Keratinocyte (primary cell): ENCODE data around the gene SIPA1L3. TPM values are rescaled to one million over a fixed set of nuclear protein-coding genes. Genes with fewer than 3 reads are reported as not detected.

Source experiments
- DNase-seq: peaks from one replicate; pipeline ENCODE4 v3.0.0-alpha.2; 2011; ENCODE audit warnings: low read depth, missing footprints, low spot score
- FAIRE-seq: peaks from 2 replicates; lab custom pipeline; 2011; peaks lifted over from hg19 to GRCh38; lab: Jason Lieb, UNC
- H2AFZ ChIP-seq: 2 replicates; pipeline ENCODE4 v1.6.0; 2012; ENCODE audit warnings: low read length, control low read depth, inconsistent platforms; ENCODE audit not compliant: control insufficient read depth
- H3K27ac ChIP-seq: 2 replicates; pipeline ENCODE4 v1.5.1; 2011; ENCODE audit warnings: low read length; ENCODE audit not compliant: control insufficient read depth, insufficient read depth
- H3K27me3 ChIP-seq: 3 replicates; pipeline ENCODE4 v1.6.0; 2011; ENCODE audit warnings: low read length; ENCODE audit not compliant: control insufficient read depth, insufficient read depth; ENCODE audit errors: extremely low read depth
- H3K36me3 ChIP-seq, 2 experiments: 2 replicates in 1 of 2; 3 replicates in 1 of 2; pipeline ENCODE4 v1.5.1; 2011; ENCODE audit warnings: low read length in 2 of 2, mild to moderate bottlenecking in 1 of 2; ENCODE audit not compliant: control insufficient read depth in 2 of 2, insufficient read depth in 2 of 2; ENCODE audit errors: extremely low read depth in 1 of 2
- H3K4me1 ChIP-seq: 3 replicates; pipeline ENCODE4 v1.5.1; 2011; ENCODE audit warnings: low read length; ENCODE audit not compliant: control insufficient read depth, insufficient read depth; ENCODE audit errors: extremely low read depth
- H3K4me2 ChIP-seq: 3 replicates; pipeline ENCODE4 v1.6.0; 2011; ENCODE audit warnings: low read depth, low read length; ENCODE audit not compliant: control insufficient read depth, insufficient read depth; ENCODE audit errors: extremely low read depth
- H3K4me3 ChIP-seq, 3 experiments: fragments of 200-600 bp in 1 of 3; sonication (generic) in 1 of 3; 2 replicates in 2 of 3; 3 replicates in 1 of 3; pipeline ENCODE4 v1.5.1; 2011 to 2016; ENCODE audit warnings: low read length in 3 of 3, mild to moderate bottlenecking in 3 of 3, control low read depth in 2 of 3, inconsistent platforms in 1 of 3, low read depth in 1 of 3, mixed read lengths in 1 of 3, mixed run types in 1 of 3, moderate library complexity in 1 of 3; ENCODE audit not compliant: control insufficient read depth in 2 of 3, insufficient read depth in 2 of 3; ENCODE audit errors: extremely low read depth in 1 of 3
- H3K79me2 ChIP-seq: 2 replicates; pipeline ENCODE4 v1.6.0; 2012; ENCODE audit warnings: low read length; ENCODE audit not compliant: control insufficient read depth, insufficient read depth
- H3K9ac ChIP-seq: 3 replicates; pipeline ENCODE4 v1.6.0; 2011; ENCODE audit warnings: low read length; ENCODE audit not compliant: control insufficient read depth, insufficient read depth; ENCODE audit errors: extremely low read depth
- H3K9me1 ChIP-seq: 3 replicates; pipeline ENCODE4 v1.6.0; 2011; ENCODE audit warnings: low read length; ENCODE audit not compliant: control insufficient read depth, insufficient read depth; ENCODE audit errors: extremely low read depth
- H3K9me3 ChIP-seq: 2 replicates; pipeline ENCODE4 v1.5.1; 2012; ENCODE audit warnings: low read depth, low read length; ENCODE audit not compliant: control insufficient read depth
- H4K20me1 ChIP-seq: 3 replicates; pipeline ENCODE4 v1.6.0; 2011; ENCODE audit warnings: low read length; ENCODE audit not compliant: control insufficient read depth, insufficient read depth; ENCODE audit errors: extremely low read depth
- CTCF ChIP-seq, 3 experiments: IDR thresholded peaks in 1 of 3; conservative IDR thresholded peaks in 1 of 3; optimal IDR thresholded peaks in 1 of 3; 2 replicates in 2 of 3; 3 replicates in 1 of 3; pipeline versions ENCODE3 to v1.5.1; 2011; ENCODE audit warnings: low read length in 3 of 3, mild to moderate bottlenecking in 3 of 3, moderate library complexity in 2 of 3, control low read depth in 1 of 3, inconsistent platforms in 1 of 3; ENCODE audit not compliant: insufficient read depth in 2 of 3; ENCODE audit errors: extremely low read depth in 1 of 3
- EZH2 ChIP-seq: IDR thresholded peaks from one replicate; pipeline ENCODE4 v1.6.1; 2012; ENCODE audit warnings: inconsistent platforms, mild to moderate bottlenecking, low read length, moderate library complexity
- dilution Hi-C: fragments of 300-500 bp; cut with MboI; formaldehyde crosslinking; loops from one replicate; pipeline ENCODE4 v1.7.0; 2020; ENCODE audit warnings: low sequenced_read_pairs; ENCODE audit not compliant: extremely low pct_ligation_motif_present
- polyA plus RNA-seq, 5 experiments: library from polyadenylated mRNA; depleted of rRNA in 3 of 5; stranded (reverse) in 3 of 5; stranded (forward) in 1 of 5; unstranded in 1 of 5; fragments of >200 nt; gene quantifications; 1 replicate in 1 of 5; 2 replicates in 3 of 5; 3 replicates in 1 of 5; pipeline versions ENCODE4 v1.2.1 to v1.2.3, GENCODE V29; 2011 to 2012; ENCODE audit warnings: missing spikeins in 2 of 5, low read depth in 1 of 5, low replicate concordance in 1 of 5

SIPA1L3 gene
- polyA plus RNA-seq, 1 donor (not counting 4 experiments of a cell fraction or from before 2014, with no cell fraction given) = 8.0 TPM

GRCh38 chr19:37931881-37932655, 25.1 kb downstream of the SIPA1L3 start:
- H3K4me2 ChIP-seq = peak overlapping the region; percentile 93
- DNase-seq = peak; percentile 93
- H3K4me3 ChIP-seq = peak overlapping the region; percentile 17 to 63 (median 47)

GRCh38 chr19:37932985-37933936, 26.3 kb downstream of the SIPA1L3 start:
- Histone ChIP-seq H3K27me3 (no peaks in the 10 kb centered on the region), H2AFZ (no peak overlapping the region), H3K4me1 (peaks cover 36% of the 10 kb centered on the region), H4K20me1 (no peaks in the 10 kb centered on the region), H3K36me3 (peaks cover 0 to 3% of the 10 kb centered on the region in 2 experiments), H3K9ac (peak overlapping the region; percentile 73), H3K27ac (peak overlapping the region; percentile 84), H3K9me1 (no peaks in the 10 kb centered on the region), H3K4me2 (peak overlapping the region; percentile 93), H3K79me2 (peaks cover 21% of the 10 kb centered on the region), H3K9me3 (no peaks in the 10 kb centered on the region), H3K4me3 (peak overlapping the region; percentile 17 to 63 (median 47))
- TF ChIP-seq EZH2 = no peak
- no peak for TF ChIP-seq CTCF (optimal IDR thresholded peaks at IDR 0.05 in 1 of 3, IDR thresholded peaks at IDR 0.05 in 1 of 3, conservative IDR thresholded peaks at IDR 0.05 in 1 of 3; ENCODE audit: extremely low read depth in 1 of 3, insufficient read depth in 2 of 3, low read length in 3 of 3)
- dilution Hi-C loops = no loop called here
- DNase-seq = no peak
- FAIRE-seq = peak; percentile 90

More at GRCh38 chr19:37931881-37932655, 25.1 kb downstream of the SIPA1L3 start:
- Histone ChIP-seq H4K20me1 (no peaks in the 10 kb centered on the region), H3K9me1 (no peaks in the 10 kb centered on the region), H3K79me2 (peaks cover 23% of the 10 kb centered on the region), H3K4me1 (peaks cover 36% of the 10 kb centered on the region), H3K9ac (peak overlapping the region; percentile 73), H3K9me3 (no peaks in the 10 kb centered on the region), H3K36me3 (peaks cover 0 to 3% of the 10 kb centered on the region in 2 experiments), H3K27me3 (no peaks in the 10 kb centered on the region), H2AFZ (peak overlapping the region; percentile 71), H3K27ac (peak overlapping the region; percentile 84)
- dilution Hi-C loops = no loop called here
- TF ChIP-seq CTCF (optimal IDR thresholded peaks at IDR 0.05 in 1 of 3, IDR thresholded peaks at IDR 0.05 in 1 of 3, conservative IDR thresholded peaks at IDR 0.05 in 1 of 3; ENCODE audit: extremely low read depth in 1 of 3, insufficient read depth in 2 of 3, low read length in 3 of 3) (peak in 1 of 3 experiments; percentile 15), EZH2 (no peak)
- FAIRE-seq = peak; percentile 97
